NCI-H82 treated with DMSO at 0.1 percent for 48 hours (cell line): ENCODE results near the gene HECW1.
"Not testable (repeated sequence)": the region's sequence is repeated elsewhere in the genome, so short reads cannot be mapped to it uniquely, and the experiment has no call there.

Experiments
- DNase-seq: peaks from one replicate; lab custom pipeline; 2025; ENCODE audit not compliant: unreplicated experiment; lab: John Stamatoyannopoulos, UW

Gene HECW1

GRCh38 chr7:43112459-43112940 is at the start of gene HECW1:
Gene HECW1 (plus strand): TSS chr7:43112647. CDS start chr7:43243906, 131,259 bp downstream.
- no peak for DNase-seq

GRCh38 chr7:43071604-43072003 is 40.8 kb upstream of the HECW1 start:
- no peak for DNase-seq

- no peak for DNase-seq
Observed at GRCh38 chr7:43072530-43072929, 39.9 kb upstream of the HECW1 start.

GRCh38 chr7:43073811-43074210 is 38.6 kb upstream of the HECW1 start:
- not testable (repeated sequence) for DNase-seq

GRCh38 chr7:43076189-43076605 is 36.2 kb upstream of the HECW1 start:
- no peak for DNase-seq

GRCh38 chr7:43076606-43077005 is 35.8 kb upstream of the HECW1 start:
- no peak for DNase-seq

GRCh38 chr7:43077285-43077684 is 35.2 kb upstream of the HECW1 start:
- DNase-seq = no peak

- DNase-seq = no peak
Observed at GRCh38 chr7:43077732-43078391, 34.6 kb upstream of the HECW1 start.

- DNase-seq = no peak
Observed at GRCh38 chr7:43078794-43079193, 33.7 kb upstream of the HECW1 start.

GRCh38 chr7:43081603-43082002 is 30.8 kb upstream of the HECW1 start:
- DNase-seq = no peak

GRCh38 chr7:43083106-43083505 is 29.3 kb upstream of the HECW1 start:
- no peak for DNase-seq

GRCh38 chr7:43085017-43085416 is 27.4 kb upstream of the HECW1 start:
- no peak for DNase-seq

GRCh38 chr7:43085992-43086391 is 26.5 kb upstream of the HECW1 start:
- no peak for DNase-seq

- DNase-seq = no peak
Observed at GRCh38 chr7:43092819-43093218, 19.6 kb upstream of the HECW1 start.

- DNase-seq = no peak
Observed at GRCh38 chr7:43096875-43097274, 15.6 kb upstream of the HECW1 start.

- DNase-seq = no peak
Observed at GRCh38 chr7:43099750-43100149, 12.7 kb upstream of the HECW1 start.

GRCh38 chr7:43104874-43105520 is 7.5 kb upstream of the HECW1 start:
- DNase-seq = no peak

- DNase-seq = no peak
Observed at GRCh38 chr7:43105521-43106120, 6.8 kb upstream of the HECW1 start.

- DNase-seq = no peak
Observed at GRCh38 chr7:43108255-43109011, 4.0 kb upstream of the HECW1 start.

- no peak for DNase-seq
Observed at GRCh38 chr7:43110791-43111535, 1.5 kb upstream of the HECW1 start.
